MM.1S (cell line): ENCODE results near the gene CD38.

ENCODE experiments used
- CTCF ChIP-seq: fragments of 300-600 bp; sonication (generic); IDR thresholded peaks from 2 replicates; pipeline ENCODE4 v1.5.1; 2016; ENCODE audit warnings: antibody characterized with exemption, low read length, mixed read lengths
- EZH2phosphoT487 ChIP-seq: fragments of 300-600 bp; sonication (generic); IDR thresholded peaks from 2 replicates; pipeline ENCODE4 v1.6.1; 2018; ENCODE audit warnings: antibody characterized with exemption, low read length

DNA sequence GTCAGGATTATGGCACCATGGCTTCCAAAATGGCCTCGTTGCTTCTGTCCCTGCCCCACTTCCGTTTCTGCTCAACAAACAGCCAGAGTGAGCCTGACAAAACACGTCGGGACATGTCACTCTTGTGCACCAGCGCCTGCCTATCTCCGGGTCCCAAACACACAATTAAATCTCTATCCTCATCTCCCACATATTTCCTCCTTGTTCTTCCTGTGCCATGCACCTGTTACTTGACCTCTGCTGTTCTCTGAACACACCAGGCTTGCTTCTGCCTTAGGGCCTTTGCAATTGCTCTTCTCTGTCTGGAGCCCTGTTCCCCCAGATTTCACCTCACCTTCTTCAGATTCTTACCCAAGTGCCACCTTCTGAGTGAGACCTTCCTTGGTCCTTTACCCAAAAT, 12.7 kb upstream of the CD38 start:
- TF ChIP-seq CTCF (no peak), EZH2phosphoT487 (no peak)
